Ishikawa (cell line): ENCODE data around the gene EDNRB.

Experiments
- CEBPB ChIP-seq: IDR thresholded peaks from 2 replicates; pipeline ENCODE4 v1.6.1; 2012
- CREB1 ChIP-seq: IDR thresholded peaks from 2 replicates; pipeline ENCODE4 v1.6.1; 2012; ENCODE audit warnings: low read depth
- EGR1 ChIP-seq: IDR thresholded peaks from 2 replicates; pipeline ENCODE4 v1.6.1; 2012
- EP300 ChIP-seq: IDR thresholded peaks from 2 replicates; pipeline ENCODE4 v1.6.1; 2012; ENCODE audit warnings: borderline replicate concordance
- FOXM1 ChIP-seq: IDR thresholded peaks from 2 replicates; pipeline ENCODE4 v1.6.1; 2012; ENCODE audit warnings: low read depth, borderline replicate concordance
- MAX ChIP-seq: IDR thresholded peaks from 2 replicates; pipeline ENCODE4 v1.6.1; 2012
- NFIC ChIP-seq: IDR thresholded peaks from 2 replicates; pipeline ENCODE4 v1.6.1; 2012
- RAD21 ChIP-seq: IDR thresholded peaks from 2 replicates; pipeline ENCODE4 v1.6.1; 2012; ENCODE audit warnings: low read depth
- TAF1 ChIP-seq: IDR thresholded peaks from 2 replicates; pipeline ENCODE4 v1.6.1; 2012; ENCODE audit warnings: low read depth, mild to moderate bottlenecking
- TCF12 ChIP-seq: IDR thresholded peaks from 2 replicates; pipeline ENCODE4 v1.6.1; 2012; ENCODE audit warnings: low read depth
- USF1 ChIP-seq: IDR thresholded peaks from 2 replicates; pipeline ENCODE4 v1.6.1; 2012
- YY1 ChIP-seq: IDR thresholded peaks from 2 replicates; pipeline ENCODE4 v1.6.1; 2012; ENCODE audit warnings: low read depth
- ZBTB7A ChIP-seq: IDR thresholded peaks from 2 replicates; pipeline ENCODE4 v1.6.1; 2012; ENCODE audit warnings: low read depth
- TF ChIP-seq, protein P1 (sequence below): IDR thresholded peaks from 2 replicates; pipeline ENCODE4 v1.6.1; 2012; ENCODE audit warnings: low read depth, mild to moderate bottlenecking

Gene EDNRB

GRCh38 chr13:77930430-77930829, 11.8 kb upstream of the EDNRB start:
- TF ChIP-seq, protein P1, sequence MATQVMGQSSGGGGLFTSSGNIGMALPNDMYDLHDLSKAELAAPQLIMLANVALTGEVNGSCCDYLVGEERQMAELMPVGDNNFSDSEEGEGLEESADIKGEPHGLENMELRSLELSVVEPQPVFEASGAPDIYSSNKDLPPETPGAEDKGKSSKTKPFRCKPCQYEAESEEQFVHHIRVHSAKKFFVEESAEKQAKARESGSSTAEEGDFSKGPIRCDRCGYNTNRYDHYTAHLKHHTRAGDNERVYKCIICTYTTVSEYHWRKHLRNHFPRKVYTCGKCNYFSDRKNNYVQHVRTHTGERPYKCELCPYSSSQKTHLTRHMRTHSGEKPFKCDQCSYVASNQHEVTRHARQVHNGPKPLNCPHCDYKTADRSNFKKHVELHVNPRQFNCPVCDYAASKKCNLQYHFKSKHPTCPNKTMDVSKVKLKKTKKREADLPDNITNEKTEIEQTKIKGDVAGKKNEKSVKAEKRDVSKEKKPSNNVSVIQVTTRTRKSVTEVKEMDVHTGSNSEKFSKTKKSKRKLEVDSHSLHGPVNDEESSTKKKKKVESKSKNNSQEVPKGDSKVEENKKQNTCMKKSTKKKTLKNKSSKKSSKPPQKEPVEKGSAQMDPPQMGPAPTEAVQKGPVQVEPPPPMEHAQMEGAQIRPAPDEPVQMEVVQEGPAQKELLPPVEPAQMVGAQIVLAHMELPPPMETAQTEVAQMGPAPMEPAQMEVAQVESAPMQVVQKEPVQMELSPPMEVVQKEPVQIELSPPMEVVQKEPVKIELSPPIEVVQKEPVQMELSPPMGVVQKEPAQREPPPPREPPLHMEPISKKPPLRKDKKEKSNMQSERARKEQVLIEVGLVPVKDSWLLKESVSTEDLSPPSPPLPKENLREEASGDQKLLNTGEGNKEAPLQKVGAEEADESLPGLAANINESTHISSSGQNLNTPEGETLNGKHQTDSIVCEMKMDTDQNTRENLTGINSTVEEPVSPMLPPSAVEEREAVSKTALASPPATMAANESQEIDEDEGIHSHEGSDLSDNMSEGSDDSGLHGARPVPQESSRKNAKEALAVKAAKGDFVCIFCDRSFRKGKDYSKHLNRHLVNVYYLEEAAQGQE = no peak
- TF ChIP-seq CEBPB (no peak), EP300 (no peak), FOXM1 (no peak), CREB1 (no peak), MAX (no peak), TCF12 (no peak)

GRCh38 chr13:77928909-77929308, 10.3 kb upstream of the EDNRB start:
- TF ChIP-seq ZBTB7A = no peak
- no peak for TF ChIP-seq USF1
- TF ChIP-seq NFIC = no peak
- no peak for TF ChIP-seq TAF1
- no peak for TF ChIP-seq EP300
- no peak for TF ChIP-seq CREB1
- no peak for TF ChIP-seq MAX
- TF ChIP-seq, protein P1 = no peak

GRCh38 chr13:77925616-77926015, 7.0 kb upstream of the EDNRB start:
- TF ChIP-seq RAD21 (no peak), ZBTB7A (no peak), CEBPB (no peak), MAX (no peak), YY1 (no peak), NFIC (no peak), EP300 (no peak), TAF1 (no peak)
- TF ChIP-seq, protein P1 = no peak

- TF ChIP-seq FOXM1 = no peak
- TF ChIP-seq EGR1 = no peak
- TF ChIP-seq USF1 = no peak
- no peak for TF ChIP-seq MAX
- no peak for TF ChIP-seq CEBPB
- no peak for TF ChIP-seq TAF1
- TF ChIP-seq, protein P1 = no peak
Measured at GRCh38 chr13:77919921-77920294, 1.3 kb upstream of the EDNRB start.
